K562 (cell line): ENCODE data around the gene IFI27L1. TPM values are rescaled to one million over a fixed set of nuclear protein-coding genes. Genes with fewer than 3 reads are reported as not detected.

Experiments used
- ATAC-seq: fragments of 200-7000 bp; cut with Tn5 transposase; 3 replicates; pipeline ENCODE4 v1.9.1; 2020; ENCODE audit warnings: moderate library complexity
- BruUV-seq: library from RNA; stranded (reverse); fragments of 400-500 nt; replicated peaks from 2 replicates; lab custom pipeline; 2021; lab: Mats Ljungman, UMichigan
- CTCF ChIA-PET: fragments of 300-600 bp; formaldehyde crosslinking; extraction: SDS; loops from one replicate; lab custom pipeline; 2021; ENCODE audit warnings: low intra/inter-chr PET ratio; lab: Yijun Ruan, JAX
- POLR2A ChIA-PET: fragments of 300-600, 350-650 bp; sonication (Branson Sonifier 250); formaldehyde crosslinking; extraction: SDS; loops from one replicate; lab custom pipeline; 2021; ENCODE audit warnings: antibody characterized with exemption, inconsistent platforms; lab: Yijun Ruan, JAX
- DNase-seq, 4 experiments: peaks; one replicate each; pipeline versions ENCODE4 v3.0.0 to v3.0.0-alpha.2; 2011 to 2018; ENCODE audit warnings: low spot score in 3 of 4, mixed read lengths in 3 of 4; ENCODE audit errors: extremely low read depth in 1 of 4
- FAIRE-seq: peaks from 2 replicates; lab custom pipeline; 2011; peaks lifted over from hg19 to GRCh38; lab: Jason Lieb, UNC
- H2AFZ ChIP-seq: 2 replicates; pipeline ENCODE4 v1.6.0; 2011; ENCODE audit warnings: low read depth, low read length, control low read depth, inconsistent platforms
- H3K27ac ChIP-seq: fragments of 200-600 bp; 3 replicates; pipeline ENCODE4 v1.8.0; 2011; ENCODE audit warnings: low read depth, mild to moderate bottlenecking, control low read depth, inconsistent platforms, low read length, moderate library complexity, mixed read lengths; ENCODE audit errors: extremely low read depth
- H3K27me3 ChIP-seq, 2 experiments: fragments of 300-600 bp in 1 of 2; 2 replicates in 1 of 2; 3 replicates in 1 of 2; pipeline versions ENCODE4 v1.6.0 to v1.8.0; 2011; ENCODE audit warnings: inconsistent platforms in 2 of 2, low read length in 2 of 2, mild to moderate bottlenecking in 1 of 2, mixed read lengths in 1 of 2, moderate library complexity in 1 of 2; ENCODE audit not compliant: control insufficient read depth in 2 of 2, insufficient read depth in 2 of 2
- H3K36me3 ChIP-seq: fragments of 300-600 bp; 3 replicates; pipeline ENCODE4 v1.8.0; 2011; ENCODE audit warnings: mild to moderate bottlenecking, low read length, inconsistent platforms; ENCODE audit not compliant: control insufficient read depth, insufficient read depth
- H3K4me1 ChIP-seq, 2 experiments: fragments of 200-600 bp in 1 of 2; replicated peaks in 1 of 2; 2 replicates in 1 of 2; 3 replicates in 1 of 2; pipeline versions ENCODE4 v1.5.1 to v1.8.0; 2011; ENCODE audit warnings: inconsistent platforms in 2 of 2, low read length in 2 of 2, mild to moderate bottlenecking in 1 of 2, mixed read lengths in 1 of 2, moderate library complexity in 1 of 2; ENCODE audit not compliant: control insufficient read depth in 2 of 2, insufficient read depth in 2 of 2
- H3K4me2 ChIP-seq: 2 replicates; pipeline ENCODE4 v1.6.1; 2011; ENCODE audit warnings: low read length, control low read depth, inconsistent platforms, mixed read lengths; ENCODE audit not compliant: insufficient read depth
- H3K4me3 ChIP-seq: fragments of 200-600 bp; sonication (generic), shearing (Covaris generic); 2 replicates; pipeline ENCODE4 v1.5.1; 2016; ENCODE audit warnings: control low read depth, inconsistent platforms
- H3K79me2 ChIP-seq: fragments of 200-600 bp; 3 replicates; pipeline ENCODE4 v1.8.0; 2011; ENCODE audit warnings: low read length, inconsistent platforms; ENCODE audit not compliant: control insufficient read depth, insufficient read depth
- H3K9ac ChIP-seq, 2 experiments: 2 replicates each; pipeline versions ENCODE4 v1.6.0 to v1.6.1; 2011; ENCODE audit warnings: low read depth in 2 of 2, low read length in 2 of 2, control low read depth in 1 of 2, inconsistent platforms in 1 of 2, mild to moderate bottlenecking in 1 of 2, mixed read lengths in 1 of 2; ENCODE audit not compliant: insufficient read depth in 1 of 2
- H3K9me1 ChIP-seq: one replicate; pipeline ENCODE4 v1.6.0; 2011; ENCODE audit warnings: inconsistent platforms, mild to moderate bottlenecking, low read length, moderate library complexity; ENCODE audit not compliant: control insufficient read depth, insufficient read depth
- H3K9me3 ChIP-seq: replicated peaks from 2 replicates; pipeline ENCODE4 v1.5.1; 2011; ENCODE audit warnings: low read depth, low read length, inconsistent platforms; ENCODE audit not compliant: control insufficient read depth, insufficient read depth
- H4K20me1 ChIP-seq: replicated peaks from 2 replicates; pipeline ENCODE4 v1.6.1; 2011; ENCODE audit warnings: low read length, inconsistent platforms, mixed read lengths; ENCODE audit not compliant: control insufficient read depth, insufficient read depth
- BACH1 ChIP-seq: fragments of 200-800 bp; sonication (Bioruptor generic); IDR thresholded peaks from 2 replicates; pipeline ENCODE4 v1.6.1; 2016; ENCODE audit warnings: missing genetic modification characterization, missing compliant biosample characterization
- CBX8 ChIP-seq: fragments of 200-600 bp; sonication (generic); IDR thresholded peaks from 2 replicates; pipeline ENCODE4 v1.6.1; 2012; ENCODE audit warnings: borderline replicate concordance, mixed run types, low read depth, mild to moderate bottlenecking, moderate library complexity, mixed read lengths, low read length, control low read depth, inconsistent platforms; ENCODE audit not compliant: poor library complexity, severe bottlenecking; ENCODE audit errors: extremely low read depth
- DEAF1 ChIP-seq: fragments of 450-650 bp; formaldehyde crosslinking; IDR thresholded peaks from 2 replicates; pipeline ENCODE4 v1.4.0; 2020; ENCODE audit warnings: mild to moderate bottlenecking, moderate library complexity
- KHSRP ChIP-seq: fragments of 450-650 bp; IDR thresholded peaks from 2 replicates; pipeline ENCODE4 v1.6.1; 2017
- LCOR ChIP-seq: sonication (generic); formaldehyde crosslinking; IDR thresholded peaks from 2 replicates; pipeline ENCODE4 v1.8.0; 2022; ENCODE audit warnings: mild to moderate bottlenecking, missing genetic modification reagents
- POLR3A ChIP-seq: IDR thresholded peaks from 2 replicates; pipeline ENCODE4 v1.6.1; 2011; ENCODE audit warnings: borderline replicate concordance, mild to moderate bottlenecking, moderate library complexity; ENCODE audit not compliant: insufficient read length, insufficient read depth; ENCODE audit errors: extremely low read depth
- RBM34 ChIP-seq: fragments of 200-400 bp; formaldehyde crosslinking; IDR thresholded peaks from 2 replicates; pipeline ENCODE4 v1.6.1; 2018; ENCODE audit warnings: low read length, borderline replicate concordance; ENCODE audit not compliant: insufficient read depth
- RUNX1 ChIP-seq: sonication (generic); IDR thresholded peaks from 2 replicates; pipeline ENCODE4 v1.6.1; 2016; ENCODE audit warnings: antibody characterized with exemption, low read depth
- TCFL5 ChIP-seq: fragments of 250-450 bp; sonication (Bioruptor Pico); conservative IDR thresholded peaks from 2 replicates; pipeline ENCODE4 v1.6.1; 2021; ENCODE audit warnings: mild to moderate bottlenecking, moderate library complexity, matching md5 sums
- XRCC5 ChIP-seq: fragments of 200-400 bp; formaldehyde crosslinking; IDR thresholded peaks from 2 replicates; pipeline ENCODE4 v1.6.1; 2017; ENCODE audit warnings: low read depth, mild to moderate bottlenecking, low read length
- ZC3H11A ChIP-seq: IDR thresholded peaks from 2 replicates; pipeline ENCODE4 v1.6.1; 2012; ENCODE audit warnings: low read depth, low read length, improper control_type of control experiment
- ZNF124 ChIP-seq: sonication (generic); formaldehyde crosslinking; IDR thresholded peaks from 2 replicates; pipeline ENCODE4 v1.8.1; 2022; ENCODE audit warnings: missing genetic modification reagents
- ZNF431 ChIP-seq: sonication (generic); formaldehyde crosslinking; IDR thresholded peaks from 2 replicates; pipeline ENCODE4 v1.8.0; 2022; ENCODE audit warnings: mild to moderate bottlenecking, missing genetic modification reagents
- WGBS: fragments of 100-300 bp; shearing (Covaris generic); methylation state at CpG from one replicate; pipeline ENCODE4 v1.1.6; 2016; ENCODE audit warnings: low coverage, mixed read lengths; ENCODE audit not compliant: insufficient coverage; ENCODE audit errors: missing lambda C conversion rate; 5-methylcytosine and 5-hydroxymethylcytosine counted together
- in situ Hi-C: fragments of 300-500 bp; cut with MboI; formaldehyde crosslinking; loops from 4 replicates; pipeline ENCODE4 v1.15.0; 2018; ENCODE audit warnings: inconsistent platforms, mixed read lengths
- intact Hi-C: fragments of 100-400 bp; cut with micrococcal nuclease; formaldehyde crosslinking; loops from 2 replicates; pipeline ENCODE4 v1.14.2; 2022
- polyA plus RNA-seq, 8 experiments: library from polyadenylated mRNA; depleted of rRNA in 4 of 8; stranded (reverse) in 5 of 8; unstranded in 3 of 8; fragments of >200 nt; fragmentation: Nextera tagmentation in 2 of 8; fragmentation: Illumina TruSeq in 1 of 8; extraction: Ambion mirVana in 2 of 8; extraction: Trizol in 1 of 8; gene quantifications; 2 replicates each; pipeline versions ENCODE4 v1.2.1 to v1.2.3, GENCODE V29; 2011 to 2014; ENCODE audit warnings: inconsistent platforms in 1 of 8, missing spikeins in 1 of 8
- total RNA-seq, 7 experiments: library from RNA; depleted of rRNA in 6 of 7; stranded (reverse); fragments of >200 nt in 6 of 7; fragmentation: Illumina TruSeq in 2 of 7; extraction: Trizol in 2 of 7; gene quantifications; 2 replicates each; pipeline versions ENCODE4 v1.2.1 to v1.2.3, GENCODE V29; 2011 to 2021; ENCODE audit warnings: low replicate concordance in 1 of 7

The IFI27L1 gene
- total and polyA plus RNA-seq, 9 of the 15 experiments (the other 6 are each of a cell fraction or from before 2014, with no cell fraction given), result 14.5 to 28.0 (median 23.8) TPM

- no peaks in the 10 kb centered on the region for H4K20me1 ChIP-seq
- H3K9me1 ChIP-seq, result no peaks in the 10 kb centered on the region
- H3K4me1 ChIP-seq, result no peaks in the 10 kb centered on the region
- no TSS peak for BruUV-seq
- H2AFZ ChIP-seq, result no peak overlapping the region
- no peaks in the 10 kb centered on the region for H3K79me2 ChIP-seq
- H3K36me3 ChIP-seq, result peaks cover 95% of the 10 kb centered on the region
- H3K27me3 ChIP-seq, result no peaks in the 10 kb centered on the region
- WGBS, result 92% methylated on average over 7 of the region's 7 CpGs
- POLR2A ChIA-PET, result no interaction called here
- no peak overlapping the region for H3K4me2 ChIP-seq
- H3K9ac ChIP-seq, result no peak overlapping the region
- DNase-seq (no peak), FAIRE-seq (no peak), ATAC-seq (no peak)
- TF ChIP-seq XRCC5, result no peak
- TF ChIP-seq ZNF124 (CRISPR knock-in tag), result no peak
- TF ChIP-seq BACH1 (tag), result no peak
- no peak for TF ChIP-seq KHSRP
- in situ Hi-C loops (no loop called here), intact Hi-C loops (no loop called here)
- CTCF ChIA-PET, result no interaction called here
- no peak overlapping the region for H3K4me3 ChIP-seq
- H3K27ac ChIP-seq, result no peak overlapping the region
- H3K9me3 ChIP-seq, result no peaks in the 10 kb centered on the region
Measured at GRCh38 chr14:94054936-94055335, 26.2 kb upstream of the IFI27L1 start.

GRCh38 chr14:94056579-94057308 lies 24.4 kb upstream of the IFI27L1 start:
- in situ Hi-C loops (no loop called here), intact Hi-C loops (no loop called here)
- BruUV-seq, result no TSS peak
- Histone ChIP-seq H3K79me2 (no peaks in the 10 kb centered on the region; the same call in 2 of the 3 replicates), H3K4me3 (no peak overlapping the region), H3K4me1 (no peaks in the 10 kb centered on the region), H4K20me1 (no peaks in the 10 kb centered on the region), H3K36me3 (peaks cover 95% of the 10 kb centered on the region), H3K9me1 (no peaks in the 10 kb centered on the region), H3K27me3 (no peaks in the 10 kb centered on the region), H2AFZ (no peak overlapping the region), H3K27ac (no peak overlapping the region), H3K9ac (no peak overlapping the region), H3K9me3 (no peaks in the 10 kb centered on the region), H3K4me2 (no peak overlapping the region)
- FAIRE-seq (no peak), DNase-seq (no peak), ATAC-seq (no peak)
- 83% methylated on average over 3 of the region's 6 CpGs for WGBS
- CTCF ChIA-PET, result no interaction called here
- POLR2A ChIA-PET, result interaction anchor here (0.6 to 1.3 kb wide), 3 partner anchors 11 to 1937 kb away, joined by 3 read pairs; no protein-coding TSS in a partner anchor
- TF ChIP-seq CBX8 (no peak), DEAF1 (CRISPR knock-in tag) (no peak), RBM34 (no peak), LCOR (CRISPR knock-in tag) (no peak), POLR3A (no peak), ZNF431 (CRISPR knock-in tag) (no peak), ZC3H11A (no peak), RUNX1 (no peak), TCFL5 (CRISPR knock-in tag) (no peak)
